SK-N-SH treated with all-trans-retinoic acid at 6 μM for 48 hours (cell line): Measurements from ENCODE around the gene NCOA5.

ENCODE experiments used
- ATAC-seq: fragments of 200-7000 bp; cut with Tn5 transposase; 3 replicates; pipeline ENCODE4 v1.9.1; 2020; ENCODE audit warnings: mild to moderate bottlenecking, moderate library complexity
- ARNTL ChIP-seq: fragments of 450-650 bp; formaldehyde crosslinking; IDR thresholded peaks from 2 replicates; pipeline ENCODE4 v1.5.0; 2020; ENCODE audit warnings: low read depth, mild to moderate bottlenecking, moderate library complexity, borderline replicate concordance
- BACH2 ChIP-seq: fragments of 250-450 bp; sonication (Bioruptor Pico); IDR thresholded peaks from 2 replicates; pipeline ENCODE4 v1.9.0; 2021; ENCODE audit warnings: mild to moderate bottlenecking, borderline replicate concordance
- CREB5 ChIP-seq: fragments of 250-450 bp; sonication (Bioruptor Pico); IDR thresholded peaks from 2 replicates; pipeline ENCODE4 v1.5.1; 2020; ENCODE audit warnings: low read depth, mild to moderate bottlenecking, moderate library complexity
- CSDC2 ChIP-seq: fragments of 250-450 bp; sonication (Bioruptor Pico); IDR thresholded peaks from 2 replicates; pipeline ENCODE4 v1.5.0; 2020; ENCODE audit warnings: mild to moderate bottlenecking, moderate library complexity
- GLIS3 ChIP-seq: fragments of 250-450 bp; sonication (Bioruptor Pico); IDR thresholded peaks from 2 replicates; pipeline ENCODE4 v1.5.0; 2020; ENCODE audit warnings: mild to moderate bottlenecking, moderate library complexity
- ISL1 ChIP-seq: fragments of 250-450 bp; sonication (Bioruptor Pico); IDR thresholded peaks from 2 replicates; pipeline ENCODE4 v2.1.2; 2022; ENCODE audit warnings: mild to moderate bottlenecking, moderate library complexity
- POU6F1 ChIP-seq: fragments of 250-450 bp; sonication (Bioruptor Pico); IDR thresholded peaks from 2 replicates; pipeline ENCODE4 v1.8.0; 2021; ENCODE audit warnings: low read depth, mild to moderate bottlenecking, moderate library complexity, borderline replicate concordance
- PPARA ChIP-seq: fragments of 250-450 bp; sonication (Bioruptor Pico); IDR thresholded peaks from 2 replicates; pipeline ENCODE4 v1.5.0; 2020; ENCODE audit warnings: mild to moderate bottlenecking, borderline replicate concordance
- TOX ChIP-seq: fragments of 250-450 bp; sonication (Bioruptor Pico); IDR thresholded peaks from 2 replicates; pipeline ENCODE4 v1.8.0; 2021; ENCODE audit warnings: mild to moderate bottlenecking, moderate library complexity, borderline replicate concordance
- ZC3H10 ChIP-seq: fragments of 250-450 bp; sonication (Bioruptor Pico); IDR thresholded peaks from 2 replicates; pipeline ENCODE4 v1.5.1; 2021; ENCODE audit warnings: mild to moderate bottlenecking, moderate library complexity
- ZFP3 ChIP-seq: fragments of 250-450 bp; sonication (Bioruptor Pico); IDR thresholded peaks from 2 replicates; pipeline ENCODE4 v1.5.0; 2020; ENCODE audit warnings: mild to moderate bottlenecking, moderate library complexity
- ZNF565 ChIP-seq: fragments of 450-650 bp; formaldehyde crosslinking; conservative IDR thresholded peaks from 2 replicates; pipeline ENCODE4 v1.5.0; 2020; ENCODE audit warnings: low read depth, mild to moderate bottlenecking, moderate library complexity
- ZNF70 ChIP-seq: fragments of 450-650 bp; formaldehyde crosslinking; IDR thresholded peaks from 2 replicates; pipeline ENCODE4 v1.5.0; 2020; ENCODE audit warnings: mild to moderate bottlenecking, moderate library complexity
- ZNF8 ChIP-seq: fragments of 450-650 bp; formaldehyde crosslinking; IDR thresholded peaks from 2 replicates; pipeline ENCODE4 v1.5.0; 2020; ENCODE audit warnings: mild to moderate bottlenecking, moderate library complexity

Gene NCOA5

GRCh38 chr20:46011631-46012482, 77.9 kb downstream of the NCOA5 start:
- no peak for ATAC-seq

More at GRCh38 chr20:46011631-46012482, 77.9 kb downstream of the NCOA5 start:
- TF ChIP-seq TOX (CRISPR knock-in tag), result no peak
- TF ChIP-seq GLIS3 (CRISPR knock-in tag), result no peak
- no peak for TF ChIP-seq BACH2 (CRISPR knock-in tag)
- TF ChIP-seq ARNTL (CRISPR knock-in tag), result no peak
- no peak for TF ChIP-seq CSDC2
- no peak for TF ChIP-seq ZFP3 (CRISPR knock-in tag)
- no peak for TF ChIP-seq ZC3H10 (CRISPR knock-in tag)
- TF ChIP-seq ZNF565 (CRISPR knock-in tag), result no peak
- no peak for TF ChIP-seq POU6F1 (CRISPR knock-in tag)
- no peak for TF ChIP-seq CREB5 (CRISPR knock-in tag)
- TF ChIP-seq PPARA, result no peak
- no peak for TF ChIP-seq ZNF70 (CRISPR knock-in tag)
- no peak for TF ChIP-seq ZNF8 (CRISPR knock-in tag)
- no peak for TF ChIP-seq ISL1 (CRISPR knock-in tag)
